Adrenal gland (tissue), 5 donors: Measurements from ENCODE around the gene RSPO3.

Source experiments
- CTCF ChIP-seq, 6 experiments: fragments of 450-650 bp in 4 of 6; fragments of 200-600 bp in 2 of 6; sonication (generic) in 1 of 6; IDR thresholded peaks; 1 replicate in 5 of 6; 2 replicates in 1 of 6; pipeline versions ENCODE4 v1.5.1 to v1.8.0; 2016 to 2021; ENCODE audit warnings: antibody characterized with exemption in 6 of 6, mild to moderate bottlenecking in 2 of 6, moderate library complexity in 1 of 6
- POLR2A ChIP-seq, 2 donors: fragments of 450-650 bp; IDR thresholded peaks; one replicate each; pipeline ENCODE4 v1.6.1; 2017; ENCODE audit warnings: antibody characterized with exemption in 2 of 2, mild to moderate bottlenecking in 2 of 2, moderate library complexity in 1 of 2
- donor health status: DM: no; HTN: no; CAD: no.

DNA sequence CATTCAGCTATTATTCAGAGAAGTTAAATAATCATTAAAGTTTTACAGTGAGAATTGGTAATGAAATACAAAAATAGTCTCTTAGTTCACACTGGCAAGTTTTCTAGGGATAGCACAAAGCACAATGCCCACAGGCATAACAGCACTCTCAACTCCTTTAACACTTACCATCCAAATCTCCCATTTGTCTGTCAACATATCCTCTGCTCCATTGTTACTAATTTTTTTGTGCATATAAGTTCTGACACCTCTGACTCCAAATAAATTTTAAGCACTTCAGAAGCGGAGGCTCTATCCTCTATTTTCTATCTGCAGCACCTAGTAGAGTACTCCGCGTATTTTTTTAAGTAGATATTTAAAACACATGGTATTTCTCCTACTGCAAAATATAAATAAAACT is 15.6 kb upstream of the RSPO3 start:
- TF ChIP-seq CTCF (IDR thresholded peaks at IDR 0.05) (no peak), POLR2A (IDR thresholded peaks at IDR 0.05) (no peak)
